ENCODE data around the gene ERC1.

DNA sequence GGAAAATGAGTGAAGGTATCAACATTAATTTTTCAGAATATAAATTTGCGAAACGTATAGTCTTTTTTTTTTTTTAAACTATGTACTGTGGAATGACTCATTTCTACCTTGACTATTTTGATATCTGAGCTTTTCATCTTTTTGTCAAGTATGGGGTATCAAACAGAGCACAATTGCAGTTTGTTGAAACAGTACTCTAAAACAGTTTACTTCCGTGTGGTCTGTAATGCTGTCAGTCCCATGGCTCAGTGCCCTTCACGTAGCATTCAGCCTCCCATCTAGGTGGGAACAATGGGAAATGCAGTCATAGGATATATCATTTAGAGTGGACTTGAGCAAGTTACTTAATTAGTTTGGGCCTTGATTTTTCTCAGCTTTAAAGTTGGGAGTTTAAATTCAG is 139.5 kb downstream of the ERC1 start:
- no peak for TF ChIP-seq EP300 (IDR thresholded peaks at IDR 0.05)
- TF ChIP-seq, protein P1, sequence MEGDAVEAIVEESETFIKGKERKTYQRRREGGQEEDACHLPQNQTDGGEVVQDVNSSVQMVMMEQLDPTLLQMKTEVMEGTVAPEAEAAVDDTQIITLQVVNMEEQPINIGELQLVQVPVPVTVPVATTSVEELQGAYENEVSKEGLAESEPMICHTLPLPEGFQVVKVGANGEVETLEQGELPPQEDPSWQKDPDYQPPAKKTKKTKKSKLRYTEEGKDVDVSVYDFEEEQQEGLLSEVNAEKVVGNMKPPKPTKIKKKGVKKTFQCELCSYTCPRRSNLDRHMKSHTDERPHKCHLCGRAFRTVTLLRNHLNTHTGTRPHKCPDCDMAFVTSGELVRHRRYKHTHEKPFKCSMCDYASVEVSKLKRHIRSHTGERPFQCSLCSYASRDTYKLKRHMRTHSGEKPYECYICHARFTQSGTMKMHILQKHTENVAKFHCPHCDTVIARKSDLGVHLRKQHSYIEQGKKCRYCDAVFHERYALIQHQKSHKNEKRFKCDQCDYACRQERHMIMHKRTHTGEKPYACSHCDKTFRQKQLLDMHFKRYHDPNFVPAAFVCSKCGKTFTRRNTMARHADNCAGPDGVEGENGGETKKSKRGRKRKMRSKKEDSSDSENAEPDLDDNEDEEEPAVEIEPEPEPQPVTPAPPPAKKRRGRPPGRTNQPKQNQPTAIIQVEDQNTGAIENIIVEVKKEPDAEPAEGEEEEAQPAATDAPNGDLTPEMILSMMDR (IDR thresholded peaks at IDR 0.05), result no peak
- TF ChIP-seq POLR2A (IDR thresholded peaks at IDR 0.05; ENCODE audit: low read depth), result no peak

Measured in esophagus muscularis mucosa (tissue), 4 donors.